ENCODE results near the gene THAP3. TPM values are rescaled to one million over a fixed set of nuclear protein-coding genes. Genes with fewer than 3 reads are reported as not detected.

The THAP3 gene
- total and polyA plus RNA-seq, 9 of the 15 experiments (the other 6 are each of a cell fraction or from before 2014, with no cell fraction given) = 1.9 to 31.2 (median 18.2) TPM

DNA sequence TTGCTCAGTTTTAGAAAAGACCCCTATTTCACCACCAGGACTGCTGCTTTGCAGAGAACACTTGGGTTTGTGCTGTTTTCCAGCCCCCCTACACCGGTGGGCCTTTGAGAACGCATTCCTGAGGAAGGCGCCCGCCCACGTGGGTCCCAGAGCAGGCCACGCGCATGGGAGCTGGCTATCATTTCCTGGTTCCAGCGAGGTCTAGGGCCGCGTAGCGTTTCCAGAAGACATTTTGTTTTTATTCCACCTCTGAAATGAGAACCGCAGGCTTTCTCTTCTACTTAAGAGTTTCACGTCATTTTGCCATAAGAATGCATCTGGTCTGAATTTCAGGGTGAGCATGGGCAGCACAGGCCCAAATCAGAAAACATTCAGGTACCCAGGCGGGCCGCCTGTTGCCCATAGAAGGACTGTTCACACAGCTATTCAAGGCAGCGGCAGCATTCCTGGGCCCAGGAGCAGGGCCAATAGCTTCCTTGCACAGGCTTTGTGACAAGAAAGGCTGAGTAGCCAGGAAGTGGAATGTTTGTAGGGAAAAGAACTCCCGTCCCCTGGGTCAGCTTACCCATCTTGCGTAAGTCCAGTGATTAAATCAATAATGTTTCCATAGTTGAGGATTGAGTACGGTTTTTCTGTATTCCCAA is 20.6 kb upstream of the THAP3 start (continued):
- TF ChIP-seq NR0B1 (IDR thresholded peaks at IDR 0.05; ENCODE audit: partially characterized antibody) (no peak), FUS (optimal IDR thresholded peaks at IDR 0.05; ENCODE audit: low read depth, low read length) (no peak), TSC22D4 (tag; IDR thresholded peaks at IDR 0.05) (no peak), MAZ (CRISPR knock-in tag; conservative IDR thresholded peaks at IDR 0.05 in 1 of 2, IDR thresholded peaks at IDR 0.05 in 1 of 2) (peak; percentile 54 to 82), TAF1 (IDR thresholded peaks at IDR 0.05; ENCODE audit: control insufficient read depth, extremely low read depth, insufficient read depth, low read length, severe bottlenecking) (peak; percentile 51), ILK (tag; IDR thresholded peaks at IDR 0.05; ENCODE audit: borderline replicate concordance, low read depth) (0 out of 2 replicates have a peak, but pooled peaks have one; percentile 58), RB1 (IDR thresholded peaks at IDR 0.05; ENCODE audit: low read depth) (peak; percentile 52; the same call in 1 of the 2 replicates), KDM2B (CRISPR knock-in tag; IDR thresholded peaks at IDR 0.05) (no peak), ZSCAN29 (IDR thresholded peaks at IDR 0.05) (no peak), MTA2 (IDR thresholded peaks at IDR 0.05; ENCODE audit: low read depth) (no peak), ZNF175 (CRISPR knock-in tag; IDR thresholded peaks at IDR 0.05; ENCODE audit: low read depth) (peak; percentile 94), EHMT2 (IDR thresholded peaks at IDR 0.05) (no peak)
- TF ChIP-seq, protein P1, sequence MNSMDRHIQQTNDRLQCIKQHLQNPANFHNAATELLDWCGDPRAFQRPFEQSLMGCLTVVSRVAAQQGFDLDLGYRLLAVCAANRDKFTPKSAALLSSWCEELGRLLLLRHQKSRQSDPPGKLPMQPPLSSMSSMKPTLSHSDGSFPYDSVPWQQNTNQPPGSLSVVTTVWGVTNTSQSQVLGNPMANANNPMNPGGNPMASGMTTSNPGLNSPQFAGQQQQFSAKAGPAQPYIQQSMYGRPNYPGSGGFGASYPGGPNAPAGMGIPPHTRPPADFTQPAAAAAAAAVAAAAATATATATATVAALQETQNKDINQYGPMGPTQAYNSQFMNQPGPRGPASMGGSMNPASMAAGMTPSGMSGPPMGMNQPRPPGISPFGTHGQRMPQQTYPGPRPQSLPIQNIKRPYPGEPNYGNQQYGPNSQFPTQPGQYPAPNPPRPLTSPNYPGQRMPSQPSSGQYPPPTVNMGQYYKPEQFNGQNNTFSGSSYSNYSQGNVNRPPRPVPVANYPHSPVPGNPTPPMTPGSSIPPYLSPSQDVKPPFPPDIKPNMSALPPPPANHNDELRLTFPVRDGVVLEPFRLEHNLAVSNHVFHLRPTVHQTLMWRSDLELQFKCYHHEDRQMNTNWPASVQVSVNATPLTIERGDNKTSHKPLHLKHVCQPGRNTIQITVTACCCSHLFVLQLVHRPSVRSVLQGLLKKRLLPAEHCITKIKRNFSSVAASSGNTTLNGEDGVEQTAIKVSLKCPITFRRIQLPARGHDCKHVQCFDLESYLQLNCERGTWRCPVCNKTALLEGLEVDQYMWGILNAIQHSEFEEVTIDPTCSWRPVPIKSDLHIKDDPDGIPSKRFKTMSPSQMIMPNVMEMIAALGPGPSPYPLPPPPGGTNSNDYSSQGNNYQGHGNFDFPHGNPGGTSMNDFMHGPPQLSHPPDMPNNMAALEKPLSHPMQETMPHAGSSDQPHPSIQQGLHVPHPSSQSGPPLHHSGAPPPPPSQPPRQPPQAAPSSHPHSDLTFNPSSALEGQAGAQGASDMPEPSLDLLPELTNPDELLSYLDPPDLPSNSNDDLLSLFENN (IDR thresholded peaks at IDR 0.05; ENCODE audit: low read depth in 2 of 2, low read length in 2 of 2) = peak in 1 of 2 experiments; percentile 61; a peak in 2 of 4 replicates
- TF ChIP-seq, protein P2, sequence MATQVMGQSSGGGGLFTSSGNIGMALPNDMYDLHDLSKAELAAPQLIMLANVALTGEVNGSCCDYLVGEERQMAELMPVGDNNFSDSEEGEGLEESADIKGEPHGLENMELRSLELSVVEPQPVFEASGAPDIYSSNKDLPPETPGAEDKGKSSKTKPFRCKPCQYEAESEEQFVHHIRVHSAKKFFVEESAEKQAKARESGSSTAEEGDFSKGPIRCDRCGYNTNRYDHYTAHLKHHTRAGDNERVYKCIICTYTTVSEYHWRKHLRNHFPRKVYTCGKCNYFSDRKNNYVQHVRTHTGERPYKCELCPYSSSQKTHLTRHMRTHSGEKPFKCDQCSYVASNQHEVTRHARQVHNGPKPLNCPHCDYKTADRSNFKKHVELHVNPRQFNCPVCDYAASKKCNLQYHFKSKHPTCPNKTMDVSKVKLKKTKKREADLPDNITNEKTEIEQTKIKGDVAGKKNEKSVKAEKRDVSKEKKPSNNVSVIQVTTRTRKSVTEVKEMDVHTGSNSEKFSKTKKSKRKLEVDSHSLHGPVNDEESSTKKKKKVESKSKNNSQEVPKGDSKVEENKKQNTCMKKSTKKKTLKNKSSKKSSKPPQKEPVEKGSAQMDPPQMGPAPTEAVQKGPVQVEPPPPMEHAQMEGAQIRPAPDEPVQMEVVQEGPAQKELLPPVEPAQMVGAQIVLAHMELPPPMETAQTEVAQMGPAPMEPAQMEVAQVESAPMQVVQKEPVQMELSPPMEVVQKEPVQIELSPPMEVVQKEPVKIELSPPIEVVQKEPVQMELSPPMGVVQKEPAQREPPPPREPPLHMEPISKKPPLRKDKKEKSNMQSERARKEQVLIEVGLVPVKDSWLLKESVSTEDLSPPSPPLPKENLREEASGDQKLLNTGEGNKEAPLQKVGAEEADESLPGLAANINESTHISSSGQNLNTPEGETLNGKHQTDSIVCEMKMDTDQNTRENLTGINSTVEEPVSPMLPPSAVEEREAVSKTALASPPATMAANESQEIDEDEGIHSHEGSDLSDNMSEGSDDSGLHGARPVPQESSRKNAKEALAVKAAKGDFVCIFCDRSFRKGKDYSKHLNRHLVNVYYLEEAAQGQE (IDR thresholded peaks at IDR 0.05; ENCODE audit: borderline replicate concordance) = no peak
- TF ChIP-seq, protein P2 (CRISPR knock-in tag; IDR thresholded peaks at IDR 0.05; ENCODE audit: low read depth) = no peak; the same call in 1 of the 2 replicates

Measured in K562 (cell line).